Measurements from ENCODE around the gene PKHD1.

PKHD1 gene

DNA sequence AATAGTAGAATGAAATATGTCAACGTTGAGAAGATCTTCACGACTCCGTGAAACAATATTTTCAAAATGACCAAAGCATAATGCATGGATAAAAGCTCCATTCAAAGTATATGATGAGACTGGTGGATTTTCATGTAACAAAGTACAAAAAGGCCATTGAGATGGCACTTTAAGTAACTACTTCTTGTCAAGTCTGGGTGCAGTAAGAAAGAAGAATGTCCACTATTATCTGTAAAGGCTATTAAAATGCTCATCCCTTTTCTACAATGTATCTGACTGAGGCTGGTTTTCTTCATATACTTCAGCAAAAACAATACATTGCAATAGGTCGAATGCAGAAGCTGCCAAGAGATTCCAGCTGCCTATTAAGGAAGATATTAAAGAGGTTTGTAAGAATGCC is 457.4 kb downstream of the PKHD1 start:
- Histone ChIP-seq H3K36me3 (ENCODE audit: insufficient read depth, low read length) (no peaks in the 10 kb centered on the region), H3K4me1 (ENCODE audit: control insufficient read depth, insufficient read depth, low read length, unreplicated experiment) (no peaks in the 10 kb centered on the region), H3K79me2 (ENCODE audit: control insufficient read depth, insufficient read depth, low read length, unreplicated experiment) (no peaks in the 10 kb centered on the region), H2AFZ (ENCODE audit: low read length, unreplicated experiment) (no peak overlapping the region), H3K27ac (ENCODE audit: low read depth, low read length) (no peak overlapping the region), H3K4me3 (ENCODE audit: low read depth, low read length) (no peak overlapping the region), H3K27me3 (ENCODE audit: insufficient read depth, low read length) (no peaks in the 10 kb centered on the region)

DNA sequence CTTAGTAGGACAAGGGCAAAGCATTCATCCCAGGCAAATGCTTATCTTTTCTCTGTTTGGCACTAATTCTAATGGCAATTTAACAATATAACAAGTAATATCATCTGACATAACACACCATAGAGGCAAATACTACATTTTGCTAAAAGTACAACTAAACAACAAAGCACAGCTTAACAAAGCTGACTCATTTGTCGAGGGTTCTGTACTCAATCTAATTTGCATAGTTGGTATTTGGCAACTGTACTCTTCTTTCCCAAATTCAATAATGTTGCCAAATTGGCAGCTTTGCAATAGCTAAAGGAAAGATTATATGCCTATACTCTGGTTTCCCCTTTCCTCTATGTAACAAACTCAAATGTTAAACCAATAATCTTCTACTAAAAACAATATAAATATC is 461.0 kb downstream of the PKHD1 start:
- H3K79me2 ChIP-seq (ENCODE audit: control insufficient read depth, insufficient read depth, low read length, unreplicated experiment) = no peaks in the 10 kb centered on the region
- no peak overlapping the region for H3K4me3 ChIP-seq (ENCODE audit: low read depth, low read length)
- no peaks in the 10 kb centered on the region for H3K27me3 ChIP-seq (ENCODE audit: insufficient read depth, low read length)
- no peak overlapping the region for H2AFZ ChIP-seq (ENCODE audit: low read length, unreplicated experiment)
- no peak overlapping the region for H3K27ac ChIP-seq (ENCODE audit: low read depth, low read length)
- H3K36me3 ChIP-seq (ENCODE audit: insufficient read depth, low read length) = no peaks in the 10 kb centered on the region
- H3K4me1 ChIP-seq (ENCODE audit: control insufficient read depth, insufficient read depth, low read length, unreplicated experiment) = no peaks in the 10 kb centered on the region

DNA sequence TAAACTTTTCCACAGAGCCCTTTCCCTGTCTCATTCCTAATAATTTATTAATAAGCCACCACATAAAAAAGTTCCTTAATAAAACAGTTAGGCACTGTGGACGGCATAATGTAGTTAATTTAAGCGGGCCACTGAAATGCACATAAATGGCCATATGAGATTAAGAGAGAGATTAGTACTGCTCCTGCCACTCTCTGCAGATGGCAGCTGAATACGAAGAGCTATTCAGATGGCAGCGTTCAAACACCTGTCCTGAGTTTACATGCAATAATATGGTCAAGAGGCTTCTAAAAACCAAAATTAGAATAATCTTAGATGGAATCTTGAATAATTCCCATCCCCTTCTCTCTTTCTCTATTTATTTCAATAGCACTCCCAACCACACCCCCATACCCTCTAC is 461.8 kb downstream of the PKHD1 start:
- no peak overlapping the region for H3K4me3 ChIP-seq (ENCODE audit: low read depth, low read length)
- H3K79me2 ChIP-seq (ENCODE audit: control insufficient read depth, insufficient read depth, low read length, unreplicated experiment) = no peaks in the 10 kb centered on the region
- H3K4me1 ChIP-seq (ENCODE audit: control insufficient read depth, insufficient read depth, low read length, unreplicated experiment) = no peaks in the 10 kb centered on the region
- H3K27ac ChIP-seq (ENCODE audit: low read depth, low read length) = no peak overlapping the region
- no peak overlapping the region for H2AFZ ChIP-seq (ENCODE audit: low read length, unreplicated experiment)
- H3K27me3 ChIP-seq (ENCODE audit: insufficient read depth, low read length) = no peaks in the 10 kb centered on the region
- no peaks in the 10 kb centered on the region for H3K36me3 ChIP-seq (ENCODE audit: insufficient read depth, low read length)

DNA sequence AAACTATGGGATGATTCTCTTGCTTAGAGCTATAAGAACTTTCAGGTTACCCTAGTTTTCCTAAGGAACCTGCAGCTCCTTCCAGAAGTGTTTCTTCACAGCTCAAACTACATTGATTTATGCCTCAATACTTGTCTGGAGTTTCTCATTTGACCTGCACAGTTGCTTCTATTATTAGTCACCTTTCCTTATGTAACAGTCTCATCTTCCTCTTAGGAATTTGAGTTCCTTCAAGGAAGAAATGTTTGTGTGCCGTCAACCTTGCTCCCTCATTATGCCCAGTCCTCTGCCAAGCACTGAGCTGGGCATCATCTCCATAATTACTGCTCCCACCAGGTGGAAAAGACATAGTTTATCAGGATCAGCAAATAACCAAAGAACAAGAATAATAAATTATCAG is 466.4 kb downstream of the PKHD1 start:
- no peaks in the 10 kb centered on the region for H3K79me2 ChIP-seq (ENCODE audit: control insufficient read depth, insufficient read depth, low read length, unreplicated experiment)
- no peak overlapping the region for H3K4me3 ChIP-seq (ENCODE audit: low read depth, low read length)
- H3K27me3 ChIP-seq (ENCODE audit: insufficient read depth, low read length) = no peaks in the 10 kb centered on the region
- no peak overlapping the region for H3K27ac ChIP-seq (ENCODE audit: low read depth, low read length)
- no peak overlapping the region for H2AFZ ChIP-seq (ENCODE audit: low read length, unreplicated experiment)
- H3K4me1 ChIP-seq (ENCODE audit: control insufficient read depth, insufficient read depth, low read length, unreplicated experiment) = no peaks in the 10 kb centered on the region
- no peaks in the 10 kb centered on the region for H3K36me3 ChIP-seq (ENCODE audit: insufficient read depth, low read length)

DNA sequence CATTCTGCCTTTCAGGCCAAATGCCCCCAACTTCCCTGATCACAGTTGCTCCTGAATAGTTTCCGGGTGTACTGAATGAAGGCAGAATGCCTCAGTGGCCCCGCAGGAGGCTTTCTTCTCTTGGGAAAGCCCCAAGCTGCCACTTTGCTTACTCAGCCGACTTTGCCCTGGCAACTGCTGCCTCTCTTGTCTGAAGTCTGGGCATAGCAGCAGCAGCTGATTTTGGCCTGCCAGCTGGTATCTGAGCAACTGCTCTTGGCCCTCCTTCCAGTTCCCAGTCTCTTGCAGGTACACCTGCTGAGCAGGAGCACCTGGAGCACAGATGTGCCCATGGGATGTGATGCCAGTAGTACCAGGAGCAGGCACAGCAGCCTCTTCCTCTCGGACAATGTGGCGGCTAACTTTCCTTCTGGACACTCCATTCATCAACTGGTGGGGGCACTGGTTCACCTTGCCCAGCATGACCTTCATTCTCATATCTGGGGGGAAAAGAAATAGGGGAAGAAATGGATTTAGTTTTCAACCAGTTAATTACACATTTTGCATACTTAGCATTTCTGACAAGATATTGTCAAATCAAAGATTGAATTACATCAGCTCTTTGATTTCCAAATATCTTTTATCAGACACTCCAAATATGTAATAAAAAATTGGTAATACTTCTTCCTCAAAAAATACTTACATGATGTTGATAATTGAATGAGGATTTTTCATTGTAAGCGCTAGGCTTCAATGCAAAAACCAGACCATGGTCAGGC is 468.2 kb downstream of the PKHD1 start:
- Histone ChIP-seq H3K27ac (ENCODE audit: low read depth, low read length) (no peak overlapping the region), H3K4me3 (ENCODE audit: low read depth, low read length) (no peak overlapping the region), H3K27me3 (ENCODE audit: insufficient read depth, low read length) (no peaks in the 10 kb centered on the region), H3K36me3 (ENCODE audit: insufficient read depth, low read length) (no peaks in the 10 kb centered on the region), H3K4me1 (ENCODE audit: control insufficient read depth, insufficient read depth, low read length, unreplicated experiment) (no peaks in the 10 kb centered on the region), H2AFZ (ENCODE audit: low read length, unreplicated experiment) (no peak overlapping the region), H3K79me2 (ENCODE audit: control insufficient read depth, insufficient read depth, low read length, unreplicated experiment) (no peaks in the 10 kb centered on the region)

DNA sequence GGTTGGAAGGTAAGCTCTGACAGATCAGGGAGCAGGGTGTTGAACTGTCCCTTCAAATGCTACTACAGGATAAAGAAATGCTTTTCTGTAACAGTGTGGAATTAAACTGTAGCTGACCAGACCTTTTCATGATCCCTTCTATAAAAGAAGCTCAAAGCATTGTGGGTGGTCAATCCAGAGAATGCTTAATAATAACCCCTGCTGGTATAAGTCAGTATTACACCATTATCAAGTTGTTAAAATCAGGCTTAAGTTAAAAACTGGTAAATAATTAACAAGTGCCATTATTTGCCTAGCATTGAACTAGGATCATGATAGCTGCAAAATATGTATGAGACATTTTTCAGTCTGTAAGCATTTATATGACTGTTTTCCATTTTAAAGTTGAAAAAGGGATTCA is 468.9 kb downstream of the PKHD1 start:
- H3K4me1 ChIP-seq (ENCODE audit: control insufficient read depth, insufficient read depth, low read length, unreplicated experiment) = no peaks in the 10 kb centered on the region
- H2AFZ ChIP-seq (ENCODE audit: low read length, unreplicated experiment) = no peak overlapping the region
- H3K27ac ChIP-seq (ENCODE audit: low read depth, low read length) = no peak overlapping the region

DNA sequence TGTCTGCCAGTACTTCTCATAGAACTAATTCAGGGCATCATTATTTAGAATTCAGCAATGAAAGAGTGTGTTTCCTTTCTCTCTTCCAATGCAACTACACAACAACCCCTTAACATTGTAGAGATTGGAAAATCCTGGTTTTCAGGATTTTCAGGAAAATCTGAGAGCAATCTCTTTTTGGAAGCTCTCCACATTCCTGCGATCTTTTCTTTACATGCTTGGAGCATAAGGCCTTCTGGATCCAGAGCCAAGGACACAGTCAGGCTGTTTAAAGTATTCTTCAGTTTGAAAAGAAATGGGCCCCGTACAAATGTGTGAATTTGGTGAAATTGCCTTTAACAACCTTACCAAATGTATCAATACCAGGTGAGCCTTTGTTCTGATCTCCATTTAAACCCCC is 469.7 kb downstream of the PKHD1 start:
- H3K4me1 ChIP-seq (ENCODE audit: control insufficient read depth, insufficient read depth, low read length, unreplicated experiment) = no peaks in the 10 kb centered on the region
- no peak overlapping the region for H3K27ac ChIP-seq (ENCODE audit: low read depth, low read length)
- no peaks in the 10 kb centered on the region for H3K36me3 ChIP-seq (ENCODE audit: insufficient read depth, low read length)
- no peak overlapping the region for H3K4me3 ChIP-seq (ENCODE audit: low read depth, low read length)
- H3K79me2 ChIP-seq (ENCODE audit: control insufficient read depth, insufficient read depth, low read length, unreplicated experiment) = no peaks in the 10 kb centered on the region
- H2AFZ ChIP-seq (ENCODE audit: low read length, unreplicated experiment) = no peak overlapping the region
- no peaks in the 10 kb centered on the region for H3K27me3 ChIP-seq (ENCODE audit: insufficient read depth, low read length)

More for the DNA sequence above, 468.9 kb downstream of the PKHD1 start:
- Histone ChIP-seq H3K36me3 (ENCODE audit: insufficient read depth, low read length) (no peaks in the 10 kb centered on the region), H3K4me3 (ENCODE audit: low read depth, low read length) (no peak overlapping the region), H3K79me2 (ENCODE audit: control insufficient read depth, insufficient read depth, low read length, unreplicated experiment) (no peaks in the 10 kb centered on the region), H3K27me3 (ENCODE audit: insufficient read depth, low read length) (no peaks in the 10 kb centered on the region)

DNA sequence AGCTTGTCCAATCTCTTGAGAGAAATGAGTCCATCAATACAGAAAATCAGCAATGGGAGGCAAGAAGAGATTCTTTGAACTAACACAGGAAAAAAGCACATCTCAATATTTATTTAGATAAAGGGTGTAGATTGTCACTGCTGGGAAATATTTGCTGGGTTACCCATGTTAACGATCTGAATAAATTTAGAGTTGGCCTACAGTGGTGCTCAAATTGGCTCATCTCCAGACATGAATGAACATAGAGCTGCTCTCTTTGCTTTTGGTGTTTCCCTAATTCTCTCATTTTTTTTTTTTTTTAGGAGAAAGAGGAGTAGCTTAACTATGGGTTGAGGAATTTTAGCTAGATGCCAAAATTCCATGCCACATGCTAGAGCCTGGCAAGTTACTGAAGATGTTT is 471.2 kb downstream of the PKHD1 start:
- Histone ChIP-seq H3K27ac (ENCODE audit: low read depth, low read length) (no peak overlapping the region), H3K27me3 (ENCODE audit: insufficient read depth, low read length) (no peaks in the 10 kb centered on the region), H3K4me3 (ENCODE audit: low read depth, low read length) (no peak overlapping the region), H2AFZ (ENCODE audit: low read length, unreplicated experiment) (no peak overlapping the region), H3K36me3 (ENCODE audit: insufficient read depth, low read length) (no peaks in the 10 kb centered on the region), H3K4me1 (ENCODE audit: control insufficient read depth, insufficient read depth, low read length, unreplicated experiment) (no peaks in the 10 kb centered on the region), H3K79me2 (ENCODE audit: control insufficient read depth, insufficient read depth, low read length, unreplicated experiment) (no peaks in the 10 kb centered on the region)

DNA sequence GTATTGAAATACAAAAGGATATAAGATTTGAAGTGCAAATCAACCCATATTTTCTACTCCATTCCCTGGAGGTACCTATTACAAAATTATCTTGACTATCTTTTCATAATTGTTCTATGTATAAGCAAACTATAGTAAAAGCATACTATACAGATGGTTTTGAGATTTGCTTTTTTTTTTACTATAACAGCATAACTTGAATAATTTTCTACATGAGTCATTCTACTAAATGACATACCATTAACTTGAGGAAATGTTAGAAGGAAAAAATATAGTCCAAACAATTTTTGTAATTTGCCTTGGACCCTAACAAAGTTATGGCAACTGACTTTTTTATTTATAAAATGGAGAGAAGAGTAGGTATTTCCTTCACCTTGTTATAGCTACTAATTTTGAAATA is 472.7 kb downstream of the PKHD1 start:
- no peaks in the 10 kb centered on the region for H3K79me2 ChIP-seq (ENCODE audit: control insufficient read depth, insufficient read depth, low read length, unreplicated experiment)
- H3K27ac ChIP-seq (ENCODE audit: low read depth, low read length) = no peak overlapping the region
- no peak overlapping the region for H3K4me3 ChIP-seq (ENCODE audit: low read depth, low read length)
- no peaks in the 10 kb centered on the region for H3K4me1 ChIP-seq (ENCODE audit: control insufficient read depth, insufficient read depth, low read length, unreplicated experiment)
- H2AFZ ChIP-seq (ENCODE audit: low read length, unreplicated experiment) = no peak overlapping the region
- H3K36me3 ChIP-seq (ENCODE audit: insufficient read depth, low read length) = no peaks in the 10 kb centered on the region
- no peaks in the 10 kb centered on the region for H3K27me3 ChIP-seq (ENCODE audit: insufficient read depth, low read length)

DNA sequence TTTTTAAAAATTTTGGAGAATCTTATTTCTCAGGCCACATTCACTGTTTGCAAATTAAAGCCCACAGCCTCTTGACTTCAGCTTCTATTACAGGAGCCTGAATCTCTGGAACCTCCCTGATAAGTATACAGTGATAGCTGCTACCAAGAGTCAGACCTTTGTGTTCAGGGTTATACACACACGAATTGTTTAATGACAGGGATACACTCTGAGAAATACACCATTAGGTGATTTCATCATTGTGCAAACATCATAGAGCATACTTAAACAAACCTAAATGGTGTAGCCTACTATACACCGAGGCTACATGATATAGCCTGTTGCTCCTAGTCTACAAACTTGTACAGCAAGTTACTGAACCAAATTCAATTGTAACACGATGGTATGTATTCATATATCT is 473.9 kb downstream of the PKHD1 start:
- H3K4me3 ChIP-seq (ENCODE audit: low read depth, low read length) = no peak overlapping the region
- no peaks in the 10 kb centered on the region for H3K79me2 ChIP-seq (ENCODE audit: control insufficient read depth, insufficient read depth, low read length, unreplicated experiment)
- H3K4me1 ChIP-seq (ENCODE audit: control insufficient read depth, insufficient read depth, low read length, unreplicated experiment) = no peaks in the 10 kb centered on the region
- H3K36me3 ChIP-seq (ENCODE audit: insufficient read depth, low read length) = no peaks in the 10 kb centered on the region
- H3K27ac ChIP-seq (ENCODE audit: low read depth, low read length) = no peak overlapping the region
- H2AFZ ChIP-seq (ENCODE audit: low read length, unreplicated experiment) = no peak overlapping the region
- no peaks in the 10 kb centered on the region for H3K27me3 ChIP-seq (ENCODE audit: insufficient read depth, low read length)

DNA sequence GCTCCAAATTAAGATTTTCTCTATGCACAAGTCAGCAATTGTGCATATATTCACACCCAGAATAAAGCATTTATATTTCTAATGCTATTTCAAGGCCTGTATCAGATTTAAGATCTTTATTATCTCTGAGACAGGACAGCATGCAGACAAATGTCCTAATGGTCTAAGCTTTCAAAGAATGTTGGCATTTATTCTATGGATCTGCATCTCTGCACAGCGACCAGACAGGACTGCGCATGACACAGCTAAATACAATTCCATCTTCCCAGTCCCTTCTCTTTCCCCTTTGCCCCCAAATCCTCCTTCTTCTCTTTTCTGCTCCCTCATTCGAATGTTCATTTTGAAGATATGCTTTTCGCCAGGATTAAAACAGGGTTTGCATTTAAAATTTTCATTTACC is 478.5 kb downstream of the PKHD1 start:
- H3K27ac ChIP-seq (ENCODE audit: low read depth, low read length) = no peak overlapping the region
- H3K79me2 ChIP-seq (ENCODE audit: control insufficient read depth, insufficient read depth, low read length, unreplicated experiment) = no peaks in the 10 kb centered on the region
- no peaks in the 10 kb centered on the region for H3K36me3 ChIP-seq (ENCODE audit: insufficient read depth, low read length)
- H3K27me3 ChIP-seq (ENCODE audit: insufficient read depth, low read length) = no peaks in the 10 kb centered on the region
- no peak overlapping the region for H3K4me3 ChIP-seq (ENCODE audit: low read depth, low read length)
- no peak overlapping the region for H2AFZ ChIP-seq (ENCODE audit: low read length, unreplicated experiment)
- no peaks in the 10 kb centered on the region for H3K4me1 ChIP-seq (ENCODE audit: control insufficient read depth, insufficient read depth, low read length, unreplicated experiment)
